Measurements from ENCODE around the gene ROGDI. TPM values are rescaled to one million over a fixed set of nuclear protein-coding genes. Genes with fewer than 3 reads are reported as not detected.

The ROGDI gene
- total and polyA plus RNA-seq, 2 donors (not counting 1 experiment from before 2014, with no cell fraction given): 9.2 to 31.9 TPM

DNA sequence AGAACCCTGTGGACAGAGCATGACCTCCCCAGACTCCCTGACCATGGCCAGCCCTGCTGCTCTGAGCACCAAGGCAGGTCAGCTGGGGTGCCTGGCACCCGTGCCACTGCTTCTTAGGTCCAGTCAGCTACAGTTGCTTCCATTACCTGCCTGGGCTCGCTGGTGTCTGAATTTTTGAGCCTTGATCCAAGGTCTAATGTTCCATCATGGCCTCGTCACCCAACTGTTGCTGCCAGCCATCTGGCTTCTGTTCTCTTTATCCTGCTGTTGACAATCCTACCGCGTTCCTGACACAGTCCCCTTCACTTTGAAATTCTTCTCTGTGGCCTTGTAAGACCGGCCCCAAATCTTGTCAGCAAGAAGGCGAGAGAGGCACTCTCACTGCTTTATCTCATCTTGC is 28.0 kb upstream of the ROGDI start:
- H2AFZ ChIP-seq (ENCODE audit: insufficient read depth, low read depth, low read length, poor library complexity, severe bottlenecking): no peak overlapping the region

DNA sequence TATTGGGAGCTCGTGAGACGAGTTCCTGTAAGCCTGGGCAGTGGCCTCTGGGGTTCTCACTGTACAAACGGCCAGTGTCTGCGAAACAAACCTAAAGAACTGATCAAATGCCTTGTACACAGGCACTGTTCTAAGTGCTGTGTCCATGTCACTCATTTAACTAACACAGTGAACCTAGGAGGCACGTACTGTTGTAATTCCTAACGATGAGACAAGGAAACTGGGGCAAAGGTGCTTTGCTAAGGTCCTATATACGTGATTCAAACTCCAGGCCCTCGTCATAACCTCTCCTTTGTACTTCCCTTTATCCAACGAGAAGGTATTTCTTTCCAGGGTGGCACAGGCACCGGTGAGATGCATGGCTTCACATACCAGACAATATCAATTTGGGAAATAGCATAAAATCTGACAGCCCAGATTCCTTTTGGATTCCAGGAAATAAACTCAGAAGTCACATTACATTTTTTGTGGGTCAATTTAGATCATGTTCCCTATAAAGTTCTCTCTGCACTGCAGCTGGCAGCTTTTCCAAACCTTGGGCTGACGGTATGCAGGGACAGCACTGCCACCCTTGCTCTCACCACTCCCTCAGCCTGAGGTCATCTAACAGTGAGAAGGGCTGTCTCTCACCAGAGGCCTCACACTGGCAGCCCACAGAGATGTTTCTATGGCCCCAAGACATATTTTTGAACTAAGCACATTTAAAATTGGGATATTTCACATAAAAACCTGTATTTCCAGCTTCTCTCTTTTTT is 26.3 kb upstream of the ROGDI start:
- ChIA-PET CTCF (no interaction called here), POLR2A (no interaction called here)
- Histone ChIP-seq H3K9me3 (ENCODE audit: control extremely low read depth in 1 of 3, control insufficient read depth in 2 of 3, insufficient read depth in 1 of 3, low read length in 2 of 3) (no peaks in the 10 kb centered on the region), H4K20me1 (ENCODE audit: control insufficient read depth, insufficient read depth, low read length, poor library complexity, severe bottlenecking) (peaks cover 47% of the 10 kb centered on the region), H3K79me2 (ENCODE audit: control insufficient read depth, insufficient read depth, low read length) (peaks cover 41% of the 10 kb centered on the region), H3K4me3 (ENCODE audit: control extremely low read depth in 1 of 5, extremely low read depth in 1 of 5, insufficient read depth in 1 of 5, low read depth in 2 of 5, low read length in 4 of 5) (no peak overlapping the region), H3K4me2 (replicated peaks; ENCODE audit: low read depth, low read length, poor library complexity, severe bottlenecking) (no peak overlapping the region), H3K4me1 (ENCODE audit: control insufficient read depth in 2 of 2, insufficient read depth in 2 of 2, low read length in 2 of 2) (peaks cover 14 to 19% of the 10 kb centered on the region in 2 donors), H3K27ac (ENCODE audit: low read length in 2 of 2) (no peak overlapping the region), H3K27me3 (replicated peaks in 1 of 4; ENCODE audit: control extremely low read depth in 1 of 4, control insufficient read depth in 3 of 4, insufficient read depth in 4 of 4, low read length in 3 of 4) (no peaks in the 10 kb centered on the region), H2AFZ (ENCODE audit: insufficient read depth, low read depth, low read length, poor library complexity, severe bottlenecking) (no peak overlapping the region), H3K9ac (ENCODE audit: low read length) (no peak overlapping the region), H3K36me3 (replicated peaks in 1 of 2; ENCODE audit: control extremely low read depth in 1 of 2, control insufficient read depth in 1 of 2, extremely low read depth in 1 of 2, insufficient read depth in 2 of 2, low read length in 1 of 2) (peaks cover 4 to 71% of the 10 kb centered on the region in 2 experiments)
- WGBS (ENCODE audit: insufficient coverage): 98% methylated on average over 11 of the region's 11 CpGs
- ATAC-seq (ENCODE audit: low read depth): no peak
- Mint-ChIP-seq H3K9me3 (ENCODE audit: insufficient read depth) (no peaks in the 10 kb centered on the region), H3K4me3 (no peak overlapping the region), H3K27me3 (no peaks in the 10 kb centered on the region), H3K4me1 (peaks cover 17% of the 10 kb centered on the region), H3K27ac (no peak overlapping the region)
- TF ChIP-seq EZH2 (IDR thresholded peaks at IDR 0.05; ENCODE audit: borderline replicate concordance, insufficient read depth, low read depth, low read length, poor library complexity, severe bottlenecking): no peak
- DNase-seq: no peak
- intact Hi-C loops (cut with micrococcal nuclease): no loop called here

More for the DNA sequence above, 28.0 kb upstream of the ROGDI start:
- Histone ChIP-seq H3K79me2 (ENCODE audit: control insufficient read depth, insufficient read depth, low read length) (peaks cover 52% of the 10 kb centered on the region), H3K4me3 (ENCODE audit: control extremely low read depth in 1 of 5, extremely low read depth in 1 of 5, insufficient read depth in 1 of 5, low read depth in 2 of 5, low read length in 4 of 5) (no peak overlapping the region), H3K4me2 (replicated peaks; ENCODE audit: low read depth, low read length, poor library complexity, severe bottlenecking) (no peak overlapping the region), H3K27me3 (replicated peaks in 1 of 4; ENCODE audit: control extremely low read depth in 1 of 4, control insufficient read depth in 3 of 4, insufficient read depth in 4 of 4, low read length in 3 of 4) (no peaks in the 10 kb centered on the region), H3K36me3 (replicated peaks in 1 of 2; ENCODE audit: control extremely low read depth in 1 of 2, control insufficient read depth in 1 of 2, extremely low read depth in 1 of 2, insufficient read depth in 2 of 2, low read length in 1 of 2) (peaks cover 8 to 61% of the 10 kb centered on the region in 2 experiments), H3K9me3 (ENCODE audit: control extremely low read depth in 1 of 3, control insufficient read depth in 2 of 3, insufficient read depth in 1 of 3, low read length in 2 of 3) (no peaks in the 10 kb centered on the region), H3K9ac (ENCODE audit: low read length) (no peak overlapping the region), H3K4me1 (ENCODE audit: control insufficient read depth in 2 of 2, insufficient read depth in 2 of 2, low read length in 2 of 2) (peaks cover 16 to 23% of the 10 kb centered on the region in 2 donors), H3K27ac (ENCODE audit: low read length in 2 of 2) (no peak overlapping the region), H4K20me1 (ENCODE audit: control insufficient read depth, insufficient read depth, low read length, poor library complexity, severe bottlenecking) (peaks cover 52% of the 10 kb centered on the region)
- Mint-ChIP-seq H3K27ac (no peak overlapping the region), H3K9me3 (ENCODE audit: insufficient read depth) (no peaks in the 10 kb centered on the region), H3K4me3 (no peak overlapping the region), H3K4me1 (peaks cover 20% of the 10 kb centered on the region), H3K27me3 (no peaks in the 10 kb centered on the region)
- DNase-seq: no peak
- CTCF ChIA-PET: no interaction called here
- TF ChIP-seq, protein P1, sequence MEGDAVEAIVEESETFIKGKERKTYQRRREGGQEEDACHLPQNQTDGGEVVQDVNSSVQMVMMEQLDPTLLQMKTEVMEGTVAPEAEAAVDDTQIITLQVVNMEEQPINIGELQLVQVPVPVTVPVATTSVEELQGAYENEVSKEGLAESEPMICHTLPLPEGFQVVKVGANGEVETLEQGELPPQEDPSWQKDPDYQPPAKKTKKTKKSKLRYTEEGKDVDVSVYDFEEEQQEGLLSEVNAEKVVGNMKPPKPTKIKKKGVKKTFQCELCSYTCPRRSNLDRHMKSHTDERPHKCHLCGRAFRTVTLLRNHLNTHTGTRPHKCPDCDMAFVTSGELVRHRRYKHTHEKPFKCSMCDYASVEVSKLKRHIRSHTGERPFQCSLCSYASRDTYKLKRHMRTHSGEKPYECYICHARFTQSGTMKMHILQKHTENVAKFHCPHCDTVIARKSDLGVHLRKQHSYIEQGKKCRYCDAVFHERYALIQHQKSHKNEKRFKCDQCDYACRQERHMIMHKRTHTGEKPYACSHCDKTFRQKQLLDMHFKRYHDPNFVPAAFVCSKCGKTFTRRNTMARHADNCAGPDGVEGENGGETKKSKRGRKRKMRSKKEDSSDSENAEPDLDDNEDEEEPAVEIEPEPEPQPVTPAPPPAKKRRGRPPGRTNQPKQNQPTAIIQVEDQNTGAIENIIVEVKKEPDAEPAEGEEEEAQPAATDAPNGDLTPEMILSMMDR (IDR thresholded peaks at IDR 0.05): no peak
- TF ChIP-seq EZH2 (IDR thresholded peaks at IDR 0.05; ENCODE audit: borderline replicate concordance, insufficient read depth, low read depth, low read length, poor library complexity, severe bottlenecking): no peak
- 97% methylated on average over 7 of the region's 7 CpGs for WGBS (ENCODE audit: insufficient coverage)
- intact Hi-C loops (cut with micrococcal nuclease): no loop called here
- no peak for ATAC-seq (ENCODE audit: low read depth)
- POLR2A ChIA-PET: no interaction called here
